SIG-M5 treated with dmso at 0.1 percent for 504 hours (cell line): ENCODE data around the gene NT5E.

Source experiments
- DNase-seq: peaks from one replicate; lab custom pipeline; 2025; ENCODE audit not compliant: unreplicated experiment; lab: John Stamatoyannopoulos, UW

Gene NT5E

GRCh38 chr6:85421181-85421580 is 28.7 kb upstream of the NT5E start:
- no peak for DNase-seq

GRCh38 chr6:85421972-85422371 is 27.9 kb upstream of the NT5E start:
- no peak for DNase-seq

DNA sequence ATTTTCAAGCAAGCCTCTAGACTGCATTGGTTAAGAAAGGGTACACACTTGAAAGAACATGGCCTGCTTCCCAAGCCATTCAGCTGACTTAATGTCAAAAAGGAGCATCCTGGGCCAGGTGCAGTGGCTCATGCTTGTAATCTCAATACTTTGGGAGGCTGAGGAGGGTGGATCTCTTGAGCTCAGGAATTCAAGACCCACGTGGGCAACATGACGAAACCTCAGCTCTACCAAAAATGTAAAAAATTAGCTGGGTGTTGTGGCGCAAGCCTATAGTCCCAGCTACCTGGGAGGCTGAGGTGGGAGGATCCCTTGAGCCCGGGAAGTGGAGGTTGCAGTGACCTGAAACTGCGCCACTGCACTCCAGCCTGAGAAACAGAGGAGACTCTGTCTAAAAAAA is 26.9 kb upstream of the NT5E start:
- DNase-seq, result no peak

GRCh38 chr6:85424981-85425380 is 24.9 kb upstream of the NT5E start:
- no peak for DNase-seq

DNA sequence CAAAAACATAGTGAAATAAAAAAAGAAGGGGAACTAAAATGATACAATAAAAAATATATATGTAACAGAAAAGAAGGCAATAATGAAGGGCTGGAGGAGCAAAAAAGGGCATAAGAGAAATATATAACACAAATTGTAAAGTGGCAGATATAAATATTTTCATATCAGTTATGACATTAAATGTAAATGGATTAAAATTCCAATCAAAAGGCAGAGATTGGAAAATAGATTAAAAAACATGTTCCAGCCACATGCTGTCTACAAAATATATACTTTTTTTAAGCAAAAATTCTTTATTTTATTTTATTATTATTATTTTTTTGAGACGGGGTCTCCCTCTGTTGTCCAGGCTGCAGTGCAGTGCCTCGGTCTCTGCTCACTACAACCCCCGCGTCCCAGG is 23.9 kb upstream of the NT5E start:
- no peak for DNase-seq

DNA sequence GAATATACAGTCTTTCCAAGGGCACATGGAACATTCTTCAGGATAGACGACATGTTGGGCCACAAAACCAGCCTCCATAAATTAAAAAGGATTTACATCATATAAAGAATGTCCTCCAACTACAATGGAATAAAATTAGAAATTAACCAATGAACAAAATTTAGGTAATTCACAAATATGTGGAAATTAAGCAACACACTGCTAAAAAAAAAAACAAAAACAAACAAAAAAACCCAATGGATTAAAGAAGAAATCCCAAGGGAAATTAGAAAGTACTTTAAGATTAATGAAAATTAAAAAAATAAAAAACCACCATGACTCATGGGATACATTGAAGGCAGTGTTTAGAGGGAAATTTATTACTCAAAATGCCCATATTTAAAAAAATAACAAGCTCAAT is 21.4 kb upstream of the NT5E start:
- DNase-seq, result no peak

DNA sequence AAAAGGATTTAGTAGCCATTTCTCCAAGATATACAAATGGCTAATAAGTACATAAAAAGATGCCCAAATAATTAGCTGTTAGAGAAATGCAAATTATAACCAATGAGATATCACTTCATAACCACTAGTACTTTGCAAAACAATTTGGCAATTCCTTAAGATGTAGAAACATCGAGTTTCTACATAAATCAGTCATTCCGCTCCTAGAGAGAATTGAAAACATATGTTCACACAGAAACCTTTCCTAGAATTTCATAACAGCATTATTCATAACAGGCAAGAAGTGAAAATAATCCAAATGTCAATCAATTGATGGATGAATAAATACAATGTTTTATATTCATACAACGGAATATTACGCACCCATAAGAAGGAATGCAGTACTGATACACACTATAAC is 20.5 kb upstream of the NT5E start:
- DNase-seq, result no peak

DNA sequence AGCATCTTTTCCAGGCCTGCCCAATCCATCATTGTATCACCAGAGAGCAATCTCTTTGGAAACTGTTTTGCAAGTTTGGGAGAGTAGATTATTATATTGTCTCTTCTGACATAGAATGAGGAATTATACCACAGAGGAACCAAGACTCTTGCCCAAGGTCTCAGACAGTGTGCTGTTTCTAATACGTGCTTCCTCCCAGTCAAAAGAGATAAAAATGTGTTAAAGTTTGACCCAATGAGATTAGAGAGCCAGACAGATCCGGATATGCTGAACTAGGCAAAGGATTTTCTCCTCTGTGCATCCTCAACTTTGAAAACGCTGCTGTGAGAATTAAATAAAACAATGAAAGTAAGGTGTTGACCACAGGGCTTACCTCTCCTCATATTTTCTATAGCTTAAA is 18.6 kb upstream of the NT5E start:
- no peak for DNase-seq

- DNase-seq, result no peak
These were observed 17.3 kb upstream of the NT5E start for GRCh38 chr6:85432554-85432953.

DNA sequence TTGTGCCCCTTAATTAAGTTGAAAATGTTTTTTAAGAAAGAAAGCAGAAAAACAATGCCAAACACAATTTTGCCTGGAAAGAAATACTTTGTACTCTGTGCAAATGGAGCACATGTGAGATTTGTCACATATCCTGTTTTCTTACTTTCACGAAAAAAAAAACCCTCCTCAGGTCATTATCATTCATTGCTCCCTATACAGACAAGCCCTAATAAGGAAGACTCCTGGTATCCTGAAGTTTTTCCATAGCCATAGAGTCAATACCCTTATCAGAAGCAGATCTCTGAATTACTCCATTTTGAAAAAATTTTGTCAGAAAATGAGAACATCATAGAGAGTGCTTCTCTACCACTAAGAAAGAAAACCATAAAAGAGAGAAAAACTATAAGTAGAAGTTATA is 14.0 kb upstream of the NT5E start:
- DNase-seq, result no peak

DNA sequence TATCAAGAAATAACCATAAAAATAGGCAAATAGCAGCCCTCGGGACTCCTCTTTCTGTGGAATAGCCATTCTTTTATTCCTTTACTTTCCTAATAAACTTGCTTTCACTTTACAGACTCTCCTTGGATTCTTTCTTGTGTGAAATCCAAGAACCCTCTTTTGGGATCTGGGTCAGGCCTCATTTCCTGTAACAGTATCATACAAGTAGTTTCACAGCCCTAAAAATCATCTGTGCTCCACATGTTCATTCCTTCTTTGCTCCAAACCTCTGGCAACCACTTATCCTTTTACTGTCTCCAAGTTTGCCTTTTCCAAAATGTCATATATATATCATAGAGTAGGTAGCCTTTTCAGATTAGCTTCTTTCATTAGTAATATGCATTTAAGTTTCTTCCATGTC is 13.5 kb upstream of the NT5E start:
- DNase-seq, result no peak

DNA sequence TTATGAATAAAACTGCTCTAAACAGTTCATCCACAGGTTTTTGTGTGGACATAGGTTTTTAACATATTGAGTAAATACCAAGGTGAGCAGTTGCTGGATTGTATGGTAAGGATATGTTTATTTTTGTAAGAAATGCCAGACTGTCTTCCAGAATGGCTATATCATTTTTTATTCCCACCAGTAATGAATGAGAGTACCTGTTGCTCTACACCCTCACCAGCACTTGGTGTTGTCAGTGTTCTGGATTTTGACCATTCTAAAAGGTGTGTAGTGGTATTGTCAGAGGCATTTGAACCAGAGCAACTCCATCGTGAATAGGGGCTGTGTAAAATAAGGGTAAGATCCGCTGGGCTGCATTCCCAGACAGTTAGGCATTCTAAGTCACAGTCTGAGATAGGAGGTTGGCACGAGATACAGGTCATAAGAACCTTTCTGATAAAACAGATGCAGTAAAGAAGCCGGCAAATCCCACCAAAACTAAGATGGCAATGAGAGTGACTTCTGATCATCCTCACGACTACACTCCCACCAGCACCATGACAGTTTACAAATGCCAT is 12.9 kb upstream of the NT5E start:
- no peak for DNase-seq

DNA sequence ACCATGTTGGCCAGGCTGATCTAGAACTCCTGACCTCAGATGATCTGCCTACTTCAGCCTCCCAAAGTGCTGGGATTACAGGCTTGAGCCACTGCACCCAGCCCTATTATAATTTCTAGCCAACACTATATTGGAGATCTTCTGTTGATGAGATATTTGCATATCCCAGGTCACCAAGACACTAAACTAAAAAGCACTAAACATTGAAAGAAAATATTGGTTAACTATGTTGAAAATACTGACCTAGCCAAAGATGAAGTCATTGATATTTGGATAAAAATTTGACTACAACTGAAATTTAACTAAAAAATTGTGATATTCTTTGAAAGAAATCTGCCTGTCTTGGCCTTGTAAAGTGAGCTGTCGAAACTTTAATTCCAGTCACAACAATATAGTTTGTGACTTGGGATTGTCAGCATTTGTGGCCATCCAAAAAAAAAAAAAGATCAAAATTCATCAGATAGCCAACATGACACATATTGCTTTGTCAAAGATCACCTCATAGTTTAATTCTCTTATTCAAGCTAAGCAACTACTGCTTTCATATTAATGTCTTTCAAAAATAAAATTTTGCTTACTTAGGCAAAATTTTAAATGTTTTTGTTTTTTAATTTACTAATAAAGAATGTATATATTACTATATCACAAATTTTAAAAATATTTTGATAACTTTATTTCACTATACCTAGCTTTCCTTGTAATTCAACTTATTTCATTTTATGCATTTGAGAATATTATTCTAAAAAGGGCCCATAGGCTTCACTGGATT is 6.3 kb upstream of the NT5E start:
- no peak for DNase-seq

GRCh38 chr6:85449388-85449817 is 480 bp upstream of the NT5E start:
- no peak for DNase-seq

DNA sequence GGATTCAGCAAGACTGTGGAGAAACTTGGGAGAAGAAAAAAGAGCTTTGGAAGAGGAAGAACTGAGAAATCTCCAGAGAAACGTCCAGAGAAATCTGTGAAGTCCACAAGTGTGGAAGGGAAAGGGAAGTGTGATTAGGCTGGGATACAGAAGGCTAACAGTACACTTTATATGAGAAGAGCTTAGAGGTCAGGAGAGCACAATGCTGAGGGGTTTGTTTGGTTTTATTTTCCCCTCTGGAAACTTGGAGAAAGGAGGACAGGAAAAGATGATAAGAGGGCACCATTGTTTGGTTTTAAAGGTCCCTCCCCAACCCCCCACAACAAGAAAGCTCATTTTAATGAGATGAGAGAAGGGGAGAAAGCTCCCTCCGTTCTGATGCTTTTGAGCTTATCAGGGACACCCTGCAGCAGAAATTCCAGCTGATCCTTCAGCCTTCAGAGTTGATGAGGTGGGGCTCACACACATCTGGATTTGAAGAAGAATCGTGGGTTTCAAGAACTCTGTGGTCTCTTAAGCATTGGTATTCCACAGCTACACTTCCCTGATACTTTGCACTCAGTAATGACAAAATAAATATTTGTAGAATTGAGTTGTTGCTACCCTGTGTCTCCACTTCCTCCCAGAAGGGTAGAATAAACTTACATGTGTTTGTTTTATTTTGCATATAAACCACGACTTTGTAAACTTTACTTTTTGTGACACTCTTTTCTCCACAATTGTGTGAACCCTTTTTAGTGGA is 1.9 kb downstream of the NT5E start:
- DNase-seq, result no peak

- no peak for DNase-seq
These were observed 2.6 kb downstream of the NT5E start for GRCh38 chr6:85452441-85452881.

- DNase-seq, result no peak
These were observed 3.2 kb downstream of the NT5E start for GRCh38 chr6:85453052-85453451.

GRCh38 chr6:85453490-85453889 is 3.6 kb downstream of the NT5E start:
- DNase-seq, result no peak

DNA sequence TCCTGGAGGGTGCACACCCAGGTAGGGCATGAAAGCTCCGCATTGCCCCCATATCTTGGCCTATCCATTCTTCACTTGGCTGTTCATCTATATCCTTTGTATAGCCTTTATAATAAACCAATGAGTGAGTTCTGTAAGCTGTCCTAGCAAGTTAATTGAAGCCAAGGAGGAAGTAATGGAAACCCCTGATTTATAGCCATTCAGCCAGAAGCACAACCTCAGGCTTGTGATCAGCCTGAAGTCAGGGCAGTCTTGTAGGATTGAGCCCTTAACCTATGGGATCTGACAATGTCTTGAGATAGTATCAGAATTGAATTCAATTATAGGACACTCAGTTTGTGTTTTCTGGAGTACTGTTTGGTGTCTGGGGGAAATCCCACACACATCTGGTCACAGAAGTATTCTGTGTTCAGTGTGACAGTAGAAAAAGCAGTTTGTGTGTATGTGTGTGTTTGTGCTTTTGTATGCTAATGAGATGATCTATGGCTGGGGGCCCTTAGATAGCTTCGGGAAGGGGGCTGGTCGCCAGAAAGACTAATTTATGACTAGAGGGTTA is 5.7 kb downstream of the NT5E start:
- no peak for DNase-seq

DNA sequence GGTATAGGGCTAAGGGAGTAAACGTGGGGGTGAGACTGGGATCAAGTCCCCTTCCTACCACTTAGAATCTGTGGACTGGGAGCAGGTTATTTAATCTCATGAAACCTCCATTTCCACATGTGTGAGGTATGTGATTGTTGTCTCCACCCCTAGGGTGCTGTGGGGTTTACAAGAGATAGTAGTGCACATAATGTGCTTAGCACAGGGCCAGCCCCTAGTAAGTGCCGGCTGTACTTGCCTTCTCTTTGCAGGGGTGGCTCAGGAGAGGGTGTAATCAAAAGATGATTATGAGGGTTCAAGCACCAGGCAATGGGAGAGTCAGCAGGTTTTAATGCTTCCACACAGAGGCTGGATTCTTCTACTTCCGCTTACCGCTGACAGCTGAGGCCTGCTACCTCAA is 6.9 kb downstream of the NT5E start:
- no peak for DNase-seq

DNA sequence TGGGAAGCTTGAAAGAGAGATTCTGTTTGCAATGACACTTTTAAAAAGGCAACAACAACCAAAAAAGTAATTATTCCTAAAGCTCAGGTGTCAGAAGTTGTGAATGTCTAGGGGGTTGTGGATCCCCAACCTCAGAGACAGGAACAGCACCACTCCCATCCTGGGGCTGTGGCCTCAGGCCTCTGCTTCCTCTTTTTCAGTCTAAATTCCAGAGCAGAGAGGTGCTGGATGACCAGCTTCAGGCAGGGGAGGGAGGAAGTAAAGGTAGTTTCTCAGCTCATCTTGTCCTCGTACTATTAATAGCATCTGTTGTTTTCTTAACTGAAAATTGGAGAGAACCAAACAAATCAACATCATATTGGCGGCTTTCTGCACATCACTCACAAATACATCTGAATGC is 8.3 kb downstream of the NT5E start:
- DNase-seq, result peak; percentile 39

DNA sequence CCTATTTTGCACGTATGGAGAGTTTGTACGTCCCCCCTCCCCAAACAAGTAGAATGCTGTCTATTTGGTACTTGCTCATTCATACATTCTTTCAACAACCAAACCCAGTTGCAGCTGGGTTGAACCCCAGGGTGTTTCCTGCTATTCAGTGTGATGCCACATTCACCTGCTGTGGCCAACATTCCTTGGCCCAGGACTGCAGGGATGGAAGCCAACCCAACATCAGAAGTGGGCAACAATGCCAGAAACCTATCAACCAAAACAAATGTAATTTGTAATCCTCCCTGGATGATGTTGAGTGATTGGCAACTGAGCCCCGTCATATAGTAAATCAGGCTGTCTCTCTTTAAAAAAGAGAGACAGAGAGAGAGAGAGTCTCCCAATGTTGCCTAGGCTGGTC is 8.9 kb downstream of the NT5E start:
- no peak for DNase-seq
